ENCODE measurements around the gene RAB15. TPM values are rescaled to one million over a fixed set of nuclear protein-coding genes. Genes with fewer than 3 reads are reported as not detected.

RAB15 gene
- total RNA-seq, 1 donor from 2014 or later = 16.5 TPM

GRCh38 chr14:64951724-64952123, 20.4 kb downstream of the RAB15 start:
- no peak for TF ChIP-seq CTCF (conservative IDR thresholded peaks at IDR 0.05)
- no peak for DNase-seq (ENCODE audit: low read depth, low spot score)
- Mint-ChIP-seq H3K4me3 (no peak overlapping the region), H3K9me3 (no peaks in the 10 kb centered on the region), H3K36me3 (ENCODE audit: low read depth) (no peaks in the 10 kb centered on the region), H3K27ac (ENCODE audit: unreplicated experiment) (no peak overlapping the region), H3K4me1 (no peaks in the 10 kb centered on the region), H3K27me3 (ENCODE audit: low read depth) (no peaks in the 10 kb centered on the region)

DNA sequence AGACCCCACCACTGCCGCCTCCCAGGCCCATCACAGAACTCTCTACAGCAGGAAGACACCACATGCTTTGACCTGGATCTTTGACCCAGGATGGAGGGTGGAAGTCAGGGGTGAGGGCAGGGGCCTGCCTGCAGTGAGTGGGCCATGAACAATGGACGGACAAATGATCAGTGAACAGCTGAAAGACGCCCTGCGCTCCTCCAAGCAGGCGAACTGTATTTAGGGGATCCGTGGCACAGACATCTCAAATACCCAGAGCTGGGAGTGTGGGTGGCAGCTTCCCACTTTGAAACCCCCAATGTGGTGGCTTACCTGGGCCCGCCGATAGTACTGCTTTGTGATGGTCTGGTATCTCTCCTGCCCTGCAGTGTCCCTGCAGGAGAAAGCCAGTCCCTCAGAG, 20.8 kb downstream of the RAB15 start:
- Mint-ChIP-seq H3K27ac (ENCODE audit: unreplicated experiment) (peak overlapping the region; percentile 65), H3K27me3 (ENCODE audit: low read depth) (no peaks in the 10 kb centered on the region), H3K36me3 (ENCODE audit: low read depth) (peaks cover 3% of the 10 kb centered on the region), H3K4me1 (no peaks in the 10 kb centered on the region), H3K9me3 (no peaks in the 10 kb centered on the region), H3K4me3 (no peak overlapping the region)
- DNase-seq (ENCODE audit: low read depth, low spot score) = no peak
- TF ChIP-seq CTCF (conservative IDR thresholded peaks at IDR 0.05) = no peak

DNA sequence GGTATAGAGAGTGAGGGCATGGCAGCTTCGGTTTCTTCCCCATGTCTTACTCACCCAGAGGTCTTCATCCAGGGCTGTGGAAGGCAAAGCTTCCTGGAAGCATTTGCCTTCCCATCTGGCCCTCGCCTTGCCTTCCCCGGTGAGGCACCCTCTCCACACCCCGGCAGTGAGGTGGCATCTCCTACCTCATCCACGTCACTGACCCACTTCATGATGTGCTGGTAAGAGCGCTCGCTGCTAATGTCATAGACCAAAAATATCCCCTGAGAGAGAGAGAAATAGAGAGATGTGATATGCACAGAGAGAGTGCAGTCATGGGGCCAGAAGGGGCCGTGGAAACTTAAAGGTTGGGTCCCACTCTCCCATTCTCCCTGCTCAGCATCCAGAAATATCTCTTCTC, 21.2 kb downstream of the RAB15 start:
- DNase-seq (ENCODE audit: low read depth, low spot score) = no peak
- Mint-ChIP-seq H3K4me1 (no peaks in the 10 kb centered on the region), H3K36me3 (ENCODE audit: low read depth) (peaks cover 4% of the 10 kb centered on the region), H3K27me3 (ENCODE audit: low read depth) (no peaks in the 10 kb centered on the region), H3K9me3 (no peaks in the 10 kb centered on the region), H3K4me3 (no peak overlapping the region), H3K27ac (ENCODE audit: unreplicated experiment) (peak overlapping the region; percentile 60)
- TF ChIP-seq CTCF (conservative IDR thresholded peaks at IDR 0.05) = no peak

- no peak overlapping the region for H3K4me3 Mint-ChIP-seq
- no peaks in the 10 kb centered on the region for H3K27me3 Mint-ChIP-seq (ENCODE audit: low read depth)
- H3K4me1 Mint-ChIP-seq = no peaks in the 10 kb centered on the region
- no peaks in the 10 kb centered on the region for H3K9me3 Mint-ChIP-seq
- DNase-seq (ENCODE audit: low read depth, low spot score) = no peak
- peaks cover 4% of the 10 kb centered on the region for H3K36me3 Mint-ChIP-seq (ENCODE audit: low read depth)
- TF ChIP-seq CTCF (conservative IDR thresholded peaks at IDR 0.05) = no peak
- H3K27ac Mint-ChIP-seq (ENCODE audit: unreplicated experiment) = no peak overlapping the region
Observed at GRCh38 chr14:64948612-64949210, 23.4 kb downstream of the RAB15 start.

GRCh38 chr14:64947710-64948611, 24.2 kb downstream of the RAB15 start:
- H3K36me3 Mint-ChIP-seq (ENCODE audit: low read depth) = peaks cover 4% of the 10 kb centered on the region
- no peak overlapping the region for H3K4me3 Mint-ChIP-seq
- no peak for DNase-seq (ENCODE audit: low read depth, low spot score)
- H3K4me1 Mint-ChIP-seq = no peaks in the 10 kb centered on the region
- no peaks in the 10 kb centered on the region for H3K27me3 Mint-ChIP-seq (ENCODE audit: low read depth)
- TF ChIP-seq CTCF (conservative IDR thresholded peaks at IDR 0.05) = no peak
- H3K9me3 Mint-ChIP-seq = no peaks in the 10 kb centered on the region
- peak overlapping the region; percentile 92 for H3K27ac Mint-ChIP-seq (ENCODE audit: unreplicated experiment)

Measured in neural crest cell (in vitro differentiated cells).